ENCODE measurements around the gene EXPH5.

GRCh38 chr11:108549319-108549885, 44.2 kb downstream of the EXPH5 start:
- no peak for TF ChIP-seq EZH2 (optimal IDR thresholded peaks at IDR 0.05; ENCODE audit: low read depth, low read length)
- no peak for TF ChIP-seq CTCF (IDR thresholded peaks at IDR 0.05; ENCODE audit: low read length)
- TF ChIP-seq EZH2phosphoT487 (IDR thresholded peaks at IDR 0.05; ENCODE audit: low read length), result no peak
